Cardiac fibroblast (primary cell): Measurements from ENCODE around the gene EXOG.

Experiments
- DNase-seq, 2 donors: peaks; one replicate each; pipeline versions ENCODE4 v3.0.0 to v3.0.0-alpha.2; 2010; ENCODE audit warnings: low read depth in 2 of 2
- H3K4me3 ChIP-seq, 2 donors: replicated peaks in 1 of 2; 1 replicate in 1 of 2; 2 replicates in 1 of 2; pipeline ENCODE4 v1.5.1; 2011; ENCODE audit warnings: low read depth in 2 of 2, low read length in 2 of 2, mild to moderate bottlenecking in 2 of 2, moderate library complexity in 1 of 2
- CTCF ChIP-seq: IDR thresholded peaks from one replicate; pipeline ENCODE4 v1.5.1; 2011; ENCODE audit warnings: low read depth, mild to moderate bottlenecking, low read length, inconsistent platforms

EXOG gene

GRCh38 chr3:38549082-38549481, 52.9 kb downstream of the EXOG start:
- DNase-seq = no peak
- TF ChIP-seq CTCF = no peak
- H3K4me3 ChIP-seq = no peak overlapping the region

GRCh38 chr3:38549486-38549885, 53.3 kb downstream of the EXOG start:
- no peak for DNase-seq
- no peak for TF ChIP-seq CTCF
- H3K4me3 ChIP-seq = no peak overlapping the region

GRCh38 chr3:38549957-38550840, 54.1 kb downstream of the EXOG start:
- no peak for DNase-seq
- H3K4me3 ChIP-seq = no peak overlapping the region
- TF ChIP-seq CTCF = no peak

- H3K4me3 ChIP-seq = no peak overlapping the region
- no peak for TF ChIP-seq CTCF
- no peak for DNase-seq
Observed at GRCh38 chr3:38551026-38551832, 55.1 kb downstream of the EXOG start.

GRCh38 chr3:38552364-38552763, 56.2 kb downstream of the EXOG start:
- H3K4me3 ChIP-seq = no peak overlapping the region
- TF ChIP-seq CTCF = no peak
- no peak for DNase-seq

GRCh38 chr3:38553071-38553470, 56.9 kb downstream of the EXOG start:
- no peak overlapping the region for H3K4me3 ChIP-seq
- DNase-seq = no peak
- no peak for TF ChIP-seq CTCF
